SK-N-SH (cell line): Measurements from ENCODE around the gene GALNT6. TPM values are rescaled to one million over a fixed set of nuclear protein-coding genes. Genes with fewer than 3 reads are reported as not detected.

Experiments used
- CTCF ChIA-PET: fragments of 300-600, 350-600 bp; formaldehyde crosslinking; extraction: SDS; loops from one replicate; lab custom pipeline; 2021; lab: Yijun Ruan, JAX
- POLR2A ChIA-PET: fragments of 350-600 bp; sonication (Branson Sonifier 250); formaldehyde crosslinking; extraction: SDS; loops from one replicate; lab custom pipeline; 2020; ENCODE audit warnings: antibody characterized with exemption, inconsistent platforms; lab: Yijun Ruan, JAX
- DNase-seq: peaks from one replicate; pipeline ENCODE4 v3.0.0; 2012
- H2AFZ ChIP-seq: fragments of 200-600 bp; sonication (generic); 2 replicates; pipeline ENCODE4 v1.8.1; 2016; ENCODE audit warnings: antibody characterized with exemption, mild to moderate bottlenecking, low read depth
- H3F3A ChIP-seq: fragments of 200-600 bp; sonication (generic); replicated peaks from 2 replicates; pipeline ENCODE3; 2016; ENCODE audit warnings: antibody characterized with exemption, mild to moderate bottlenecking; ENCODE audit not compliant: insufficient read depth
- H3K27ac ChIP-seq, 2 experiments: fragments of 200-500 bp in 1 of 2; fragments of 200-600 bp in 1 of 2; sonication (Bioruptor generic) in 1 of 2; sonication (generic), shearing (Covaris generic) in 1 of 2; 2 replicates each; pipeline versions ENCODE4 v1.5.1 to v1.6.1; 2014 to 2016; ENCODE audit warnings: low read depth in 2 of 2, inconsistent platforms in 1 of 2, low read length in 1 of 2, mild to moderate bottlenecking in 1 of 2, mixed read lengths in 1 of 2
- H3K27me3 ChIP-seq: fragments of 200-600 bp; sonication (generic), shearing (Covaris generic); 2 replicates; pipeline ENCODE4 v1.6.1; 2016; ENCODE audit warnings: mixed run types; ENCODE audit not compliant: insufficient read depth
- H3K36me3 ChIP-seq, 2 experiments: fragments of 200-500 bp in 1 of 2; fragments of 200-600 bp in 1 of 2; sonication (Bioruptor generic) in 1 of 2; sonication (generic) in 1 of 2; replicated peaks in 1 of 2; 2 replicates each; pipeline versions ENCODE3 to v1.5.1; 2014 to 2016; ENCODE audit warnings: low read length in 1 of 2, mild to moderate bottlenecking in 1 of 2; ENCODE audit not compliant: insufficient read depth in 2 of 2, control insufficient read depth in 1 of 2
- H3K4me1 ChIP-seq, 2 experiments: fragments of 200-500 bp in 1 of 2; fragments of 200-600 bp in 1 of 2; sonication (Bioruptor generic) in 1 of 2; sonication (generic), shearing (Covaris generic) in 1 of 2; 2 replicates each; pipeline versions ENCODE4 v1.5.1 to v1.6.1; 2014 to 2016; ENCODE audit warnings: low read depth in 1 of 2, low read length in 1 of 2, mixed run types in 1 of 2; ENCODE audit not compliant: insufficient read depth in 2 of 2, control insufficient read depth in 1 of 2
- H3K4me2 ChIP-seq: fragments of 200-600 bp; sonication (generic), shearing (Covaris generic); 2 replicates; pipeline ENCODE4 v1.6.1; 2017; ENCODE audit warnings: mixed run types
- H3K4me3 ChIP-seq, 2 experiments: fragments of 200-500 bp in 1 of 2; fragments of 200-600 bp in 1 of 2; sonication (Bioruptor generic) in 1 of 2; sonication (generic), shearing (Covaris generic) in 1 of 2; 2 replicates each; pipeline versions ENCODE4 v1.5.1 to v1.8.1; 2014 to 2016; ENCODE audit warnings: low read depth in 2 of 2, inconsistent platforms in 1 of 2, low read length in 1 of 2, mild to moderate bottlenecking in 1 of 2, mixed read lengths in 1 of 2, moderate library complexity in 1 of 2
- H3K79me2 ChIP-seq: fragments of 200-600 bp; sonication (generic); 2 replicates; pipeline ENCODE4 v1.8.1; 2017; ENCODE audit warnings: mild to moderate bottlenecking; ENCODE audit not compliant: insufficient read depth
- H3K9ac ChIP-seq: fragments of 200-600 bp; sonication (generic); 2 replicates; pipeline ENCODE4 v1.6.1; 2017; ENCODE audit warnings: mixed run types
- H3K9me2 ChIP-seq: fragments of 200-600 bp; sonication (generic); 2 replicates; pipeline ENCODE4 v1.6.1; 2017; ENCODE audit warnings: mixed run types
- H3K9me3 ChIP-seq: fragments of 200-600 bp; sonication (generic); 2 replicates; pipeline ENCODE4 v1.6.1; 2017; ENCODE audit warnings: mixed run types, mild to moderate bottlenecking, moderate library complexity
- H4K20me1 ChIP-seq: fragments of 200-600 bp; sonication (generic); 2 replicates; pipeline ENCODE4 v1.6.1; 2017; ENCODE audit warnings: mild to moderate bottlenecking, mixed run types; ENCODE audit not compliant: insufficient read depth
- CTCF ChIP-seq: fragments of 200-600 bp; sonication (generic); IDR thresholded peaks from 2 replicates; pipeline ENCODE4 v1.6.1; 2017; ENCODE audit warnings: antibody characterized with exemption, mild to moderate bottlenecking, moderate library complexity
- EZH2phosphoT487 ChIP-seq: fragments of 200-600 bp; sonication (generic); IDR thresholded peaks from 2 replicates; pipeline ENCODE4 v1.6.1; 2017; ENCODE audit warnings: low read depth, mixed run types, mild to moderate bottlenecking, antibody characterized with exemption, moderate library complexity, borderline replicate concordance
- FOSL2 ChIP-seq: IDR thresholded peaks from 2 replicates; pipeline ENCODE4 v1.4.0; 2012; ENCODE audit warnings: low read depth, mild to moderate bottlenecking, moderate library complexity, borderline replicate concordance
- FOXM1 ChIP-seq: IDR thresholded peaks from 2 replicates; pipeline ENCODE4 v1.4.0; 2012; ENCODE audit warnings: low read depth, mild to moderate bottlenecking
- GATA2 ChIP-seq: sonication (generic); formaldehyde crosslinking; IDR thresholded peaks from 2 replicates; pipeline ENCODE4 v1.5.0; 2020; ENCODE audit warnings: mild to moderate bottlenecking, missing genetic modification reagents
- MEF2A ChIP-seq: IDR thresholded peaks from 2 replicates; pipeline ENCODE4 v1.4.0; 2012; ENCODE audit warnings: low read depth, borderline replicate concordance
- RAD21 ChIP-seq: IDR thresholded peaks from 2 replicates; pipeline ENCODE4 v1.6.1; 2012; ENCODE audit warnings: mild to moderate bottlenecking, low read length
- RXRA ChIP-seq: IDR thresholded peaks from 2 replicates; pipeline ENCODE4 v1.4.0; 2012; ENCODE audit warnings: low read depth, mild to moderate bottlenecking, borderline replicate concordance
- TEAD4 ChIP-seq: IDR thresholded peaks from 2 replicates; pipeline ENCODE4 v1.4.0; 2012; ENCODE audit warnings: mild to moderate bottlenecking, borderline replicate concordance; ENCODE audit not compliant: insufficient read depth
- ZBTB33 ChIP-seq: IDR thresholded peaks from 2 replicates; pipeline ENCODE4 v1.4.0; 2012; ENCODE audit warnings: low read depth, borderline replicate concordance
- WGBS: methylation state at CpG from one replicate; pipeline ENCODE4 v1.1.6; 2017; ENCODE audit warnings: low lambda C conversion rate; 5-methylcytosine and 5-hydroxymethylcytosine counted together
- polyA plus RNA-seq, 3 experiments: library from polyadenylated mRNA; depleted of rRNA; stranded (reverse); fragments of >200 nt; gene quantifications; 2 replicates each; pipeline ENCODE4 v1.2.3, GENCODE V29; 2012
- TF ChIP-seq, protein P1 (sequence below): IDR thresholded peaks from 2 replicates; pipeline ENCODE4; 2012
- TF ChIP-seq, protein P2 (sequence below): IDR thresholded peaks from 2 replicates; pipeline ENCODE4 v1.4.0; 2012; ENCODE audit warnings: low read depth, borderline replicate concordance

The GALNT6 gene
- polyA plus RNA-seq, 1 of the 3 experiments (the other 2 are of a cell fraction): 0.74 TPM

- Histone ChIP-seq H3K9ac (no peak overlapping the region), H3K27ac (peak overlapping the region in 1 of 2 experiments; percentile 24; a peak in 1 of 4 replicates), H3K4me3 (no peak overlapping the region), H2AFZ (no peak overlapping the region), H3K27me3 (no peaks in the 10 kb centered on the region), H3K4me1 (peaks cover 0 to 14% of the 10 kb centered on the region in 2 experiments; a peak in 2 of 4 replicates), H3K36me3 (no peaks in the 10 kb centered on the region), H3K79me2 (no peaks in the 10 kb centered on the region), H3K9me3 (no peaks in the 10 kb centered on the region), H4K20me1 (no peaks in the 10 kb centered on the region), H3K4me2 (no peak overlapping the region), H3F3A (no peaks in the 10 kb centered on the region), H3K9me2 (no peaks in the 10 kb centered on the region)
- no peak for DNase-seq
- CTCF ChIA-PET: interaction anchor here (1.2 to 16.5 kb wide), 6 partner anchors 7 to 457 kb away, joined by 3 to 418 read pairs (median 31); partner anchors contain the start of gene SMAGP
- WGBS: 43% methylated on average over 4 of the region's 4 CpGs
- no peak for TF ChIP-seq RAD21
- POLR2A ChIA-PET: no interaction called here
Measured at GRCh38 chr12:51417826-51418225, 26.6 kb upstream of the GALNT6 start.

DNA sequence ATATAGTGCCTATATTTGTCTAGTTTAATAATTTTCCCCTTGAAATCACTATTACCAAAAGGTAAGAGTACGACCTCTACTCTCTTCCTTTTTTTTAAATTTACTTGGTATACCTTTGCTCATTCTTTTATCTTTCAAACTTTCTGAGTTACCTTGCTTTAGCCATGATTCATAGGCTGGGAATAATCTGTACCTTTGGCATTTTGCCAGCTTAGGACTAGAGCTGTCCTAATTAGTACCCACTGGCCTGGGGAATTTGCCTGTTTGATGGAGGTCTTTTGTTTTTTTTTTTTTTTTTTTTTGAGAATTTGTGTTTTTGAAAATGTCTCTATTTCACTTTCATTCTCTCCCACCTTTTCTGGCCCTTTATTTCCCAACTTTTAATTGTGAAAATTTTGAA, 24.7 kb upstream of the GALNT6 start:
- Histone ChIP-seq H2AFZ (no peak overlapping the region), H3K36me3 (no peaks in the 10 kb centered on the region), H3K4me1 (peaks cover 0 to 10% of the 10 kb centered on the region in 2 experiments; a peak in 2 of 4 replicates), H3K79me2 (no peaks in the 10 kb centered on the region), H3K4me3 (no peak overlapping the region), H4K20me1 (no peaks in the 10 kb centered on the region), H3K9me2 (no peaks in the 10 kb centered on the region), H3F3A (no peaks in the 10 kb centered on the region), H3K9ac (no peak overlapping the region), H3K27me3 (no peaks in the 10 kb centered on the region), H3K9me3 (no peaks in the 10 kb centered on the region), H3K27ac (no peak overlapping the region), H3K4me2 (no peak overlapping the region)
- TF ChIP-seq TEAD4 (no peak), ZBTB33 (no peak), FOXM1 (no peak), RAD21 (no peak), FOSL2 (no peak), GATA2 (CRISPR knock-in tag) (no peak), RXRA (no peak), CTCF (no peak), MEF2A (no peak), EZH2phosphoT487 (no peak)
- TF ChIP-seq, protein P1, sequence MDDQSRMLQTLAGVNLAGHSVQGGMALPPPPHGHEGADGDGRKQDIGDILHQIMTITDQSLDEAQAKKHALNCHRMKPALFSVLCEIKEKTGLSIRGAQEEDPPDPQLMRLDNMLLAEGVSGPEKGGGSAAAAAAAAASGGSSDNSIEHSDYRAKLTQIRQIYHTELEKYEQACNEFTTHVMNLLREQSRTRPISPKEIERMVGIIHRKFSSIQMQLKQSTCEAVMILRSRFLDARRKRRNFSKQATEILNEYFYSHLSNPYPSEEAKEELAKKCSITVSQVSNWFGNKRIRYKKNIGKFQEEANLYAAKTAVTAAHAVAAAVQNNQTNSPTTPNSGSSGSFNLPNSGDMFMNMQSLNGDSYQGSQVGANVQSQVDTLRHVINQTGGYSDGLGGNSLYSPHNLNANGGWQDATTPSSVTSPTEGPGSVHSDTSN: no peak
- TF ChIP-seq, protein P2, sequence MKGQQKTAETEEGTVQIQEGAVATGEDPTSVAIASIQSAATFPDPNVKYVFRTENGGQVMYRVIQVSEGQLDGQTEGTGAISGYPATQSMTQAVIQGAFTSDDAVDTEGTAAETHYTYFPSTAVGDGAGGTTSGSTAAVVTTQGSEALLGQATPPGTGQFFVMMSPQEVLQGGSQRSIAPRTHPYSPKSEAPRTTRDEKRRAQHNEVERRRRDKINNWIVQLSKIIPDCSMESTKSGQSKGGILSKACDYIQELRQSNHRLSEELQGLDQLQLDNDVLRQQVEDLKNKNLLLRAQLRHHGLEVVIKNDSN: no peak
- DNase-seq: no peak
- POLR2A ChIA-PET: no interaction called here
- 95% methylated on average over 1 of the region's 1 CpG for WGBS
- CTCF ChIA-PET: interaction anchor here (1.0 to 16.5 kb wide), 4 partner anchors 17 to 408 kb away, joined by 5 to 418 read pairs (median 7); a partner anchor contains a TSS
